ENCODE data around the gene CCDC57.

CCDC57 gene

DNA sequence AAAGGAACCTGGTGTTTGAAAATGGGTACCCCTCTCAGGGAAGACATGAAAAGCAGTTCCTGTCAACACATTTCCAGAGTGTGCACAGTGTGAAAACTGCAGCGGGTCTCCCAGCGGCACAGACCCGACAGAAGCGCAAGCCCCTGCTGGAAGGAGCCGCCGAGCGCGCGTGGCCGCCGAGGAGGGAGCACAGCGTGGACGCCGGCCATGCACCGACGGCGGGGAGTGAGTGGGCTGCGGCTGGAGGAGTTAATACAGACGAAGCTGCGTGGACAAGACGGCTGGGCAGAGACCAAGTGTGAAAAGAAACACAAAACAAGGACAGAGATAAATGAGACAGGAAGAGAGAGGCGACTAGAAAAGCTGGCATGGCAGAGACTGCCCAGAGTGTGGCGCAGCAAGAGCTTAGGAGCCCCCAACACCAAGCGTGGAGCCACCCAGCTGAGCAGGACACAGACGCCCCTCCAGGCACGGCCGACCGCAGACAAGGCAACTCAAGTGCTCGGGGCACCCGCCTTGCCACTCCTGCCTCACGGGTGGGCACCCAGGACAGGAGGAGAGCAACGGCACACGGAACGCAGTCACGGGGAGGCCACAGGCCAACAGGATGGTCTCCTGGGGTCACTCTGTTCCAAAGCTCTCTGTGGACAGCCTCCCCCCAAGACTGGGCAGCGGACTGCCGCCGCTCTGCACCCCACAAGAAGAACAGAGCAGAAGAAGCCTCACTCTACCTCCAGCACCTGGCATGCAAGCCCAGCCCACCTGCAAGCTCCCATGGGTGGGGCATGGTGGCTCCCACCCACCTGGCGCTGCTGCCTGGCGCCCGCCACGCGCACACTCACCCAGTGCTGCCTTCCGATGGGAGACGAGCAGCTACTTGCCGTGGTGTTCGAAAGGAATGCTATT lies 32.7 kb upstream of the CCDC57 start:
- TF ChIP-seq, protein P1, sequence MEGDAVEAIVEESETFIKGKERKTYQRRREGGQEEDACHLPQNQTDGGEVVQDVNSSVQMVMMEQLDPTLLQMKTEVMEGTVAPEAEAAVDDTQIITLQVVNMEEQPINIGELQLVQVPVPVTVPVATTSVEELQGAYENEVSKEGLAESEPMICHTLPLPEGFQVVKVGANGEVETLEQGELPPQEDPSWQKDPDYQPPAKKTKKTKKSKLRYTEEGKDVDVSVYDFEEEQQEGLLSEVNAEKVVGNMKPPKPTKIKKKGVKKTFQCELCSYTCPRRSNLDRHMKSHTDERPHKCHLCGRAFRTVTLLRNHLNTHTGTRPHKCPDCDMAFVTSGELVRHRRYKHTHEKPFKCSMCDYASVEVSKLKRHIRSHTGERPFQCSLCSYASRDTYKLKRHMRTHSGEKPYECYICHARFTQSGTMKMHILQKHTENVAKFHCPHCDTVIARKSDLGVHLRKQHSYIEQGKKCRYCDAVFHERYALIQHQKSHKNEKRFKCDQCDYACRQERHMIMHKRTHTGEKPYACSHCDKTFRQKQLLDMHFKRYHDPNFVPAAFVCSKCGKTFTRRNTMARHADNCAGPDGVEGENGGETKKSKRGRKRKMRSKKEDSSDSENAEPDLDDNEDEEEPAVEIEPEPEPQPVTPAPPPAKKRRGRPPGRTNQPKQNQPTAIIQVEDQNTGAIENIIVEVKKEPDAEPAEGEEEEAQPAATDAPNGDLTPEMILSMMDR (IDR thresholded peaks at IDR 0.05), result no peak
- DNase-seq (ENCODE audit: low spot score), result no peak
- Histone ChIP-seq H3K4me3 (no peak overlapping the region), H3K27ac (peak overlapping the region in 1 of 2 donors; percentile 74)

DNA sequence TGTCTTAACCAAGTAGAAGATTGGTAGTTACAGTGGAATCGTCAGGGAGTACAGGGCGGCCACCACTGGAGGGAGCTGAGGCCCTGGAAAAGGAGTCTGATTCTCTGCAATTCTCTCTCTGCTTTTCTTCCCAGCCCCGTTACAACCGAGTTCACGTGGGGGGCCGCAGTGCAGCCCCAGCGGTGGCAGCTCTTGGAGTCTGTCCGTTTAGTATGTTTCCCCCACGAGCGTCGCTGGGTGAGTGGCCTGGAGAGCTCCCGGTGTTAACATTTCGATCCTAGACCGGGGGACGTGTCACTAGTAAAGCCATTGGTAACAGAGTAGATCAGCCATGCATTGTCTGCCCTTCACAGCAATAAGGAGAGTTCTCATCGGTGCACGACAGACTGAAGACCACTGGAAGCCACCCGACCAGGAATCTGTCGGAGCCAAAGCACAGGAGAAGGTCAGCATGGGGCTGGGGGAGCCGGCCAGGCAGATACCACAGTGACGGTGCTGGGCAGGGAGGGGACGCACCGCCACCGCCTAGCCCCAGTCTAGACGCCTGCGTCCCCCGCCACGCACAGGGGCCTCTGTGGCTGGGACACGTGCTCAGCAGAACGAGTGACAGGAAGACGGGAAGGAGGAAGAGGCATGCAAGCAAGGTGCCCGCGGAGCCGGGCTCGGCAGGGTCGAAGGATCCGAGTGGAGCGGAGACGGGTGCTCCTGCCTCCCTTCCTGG lies 31.9 kb upstream of the CCDC57 start:
- Histone ChIP-seq H3K4me3 (no peak overlapping the region), H3K27ac (no peak overlapping the region)
- TF ChIP-seq, protein P1 (IDR thresholded peaks at IDR 0.05), result no peak
- DNase-seq (ENCODE audit: low spot score), result no peak

DNA sequence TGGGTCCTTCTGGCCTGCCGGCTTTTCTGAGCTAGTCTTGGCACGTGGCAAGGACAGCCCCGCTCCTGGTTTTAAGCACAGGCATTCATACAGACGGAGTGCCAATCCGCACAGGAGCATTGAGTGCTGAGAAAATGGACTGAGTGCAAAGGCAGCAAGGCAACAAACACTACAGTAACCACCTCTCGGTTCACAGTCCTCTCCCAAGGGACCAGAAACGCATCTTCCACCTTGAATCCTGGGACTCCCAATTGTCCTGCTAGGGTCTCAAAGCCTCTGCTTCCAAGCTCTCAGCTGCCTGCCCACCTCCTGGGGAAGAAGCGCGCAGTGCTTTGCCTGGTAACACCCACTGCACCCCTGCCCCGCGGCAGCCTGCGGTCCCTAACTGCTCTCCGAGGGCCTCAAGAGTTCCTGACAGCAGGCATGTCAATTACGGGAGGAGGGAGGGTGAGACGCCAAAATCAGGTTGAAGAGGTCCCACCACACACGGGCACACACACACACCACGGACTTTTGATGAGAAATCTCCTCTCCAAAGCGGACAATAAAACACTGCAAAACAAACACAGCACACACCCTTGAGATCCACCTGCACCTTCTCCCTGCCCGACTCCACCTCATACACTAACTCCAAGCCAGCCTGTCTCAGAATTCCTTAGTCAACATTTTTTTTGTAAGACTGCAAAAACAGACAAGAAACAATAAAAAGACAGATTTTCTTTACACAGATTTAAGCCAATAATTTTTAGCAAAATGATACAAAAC lies 31.2 kb upstream of the CCDC57 start:
- no peak overlapping the region for H3K4me3 ChIP-seq
- H3K27ac ChIP-seq, result peak overlapping the region in 1 of 2 donors; percentile 86
- peak; percentile 72 for DNase-seq (ENCODE audit: low spot score)
- TF ChIP-seq, protein P1 (IDR thresholded peaks at IDR 0.05), result no peak

DNA sequence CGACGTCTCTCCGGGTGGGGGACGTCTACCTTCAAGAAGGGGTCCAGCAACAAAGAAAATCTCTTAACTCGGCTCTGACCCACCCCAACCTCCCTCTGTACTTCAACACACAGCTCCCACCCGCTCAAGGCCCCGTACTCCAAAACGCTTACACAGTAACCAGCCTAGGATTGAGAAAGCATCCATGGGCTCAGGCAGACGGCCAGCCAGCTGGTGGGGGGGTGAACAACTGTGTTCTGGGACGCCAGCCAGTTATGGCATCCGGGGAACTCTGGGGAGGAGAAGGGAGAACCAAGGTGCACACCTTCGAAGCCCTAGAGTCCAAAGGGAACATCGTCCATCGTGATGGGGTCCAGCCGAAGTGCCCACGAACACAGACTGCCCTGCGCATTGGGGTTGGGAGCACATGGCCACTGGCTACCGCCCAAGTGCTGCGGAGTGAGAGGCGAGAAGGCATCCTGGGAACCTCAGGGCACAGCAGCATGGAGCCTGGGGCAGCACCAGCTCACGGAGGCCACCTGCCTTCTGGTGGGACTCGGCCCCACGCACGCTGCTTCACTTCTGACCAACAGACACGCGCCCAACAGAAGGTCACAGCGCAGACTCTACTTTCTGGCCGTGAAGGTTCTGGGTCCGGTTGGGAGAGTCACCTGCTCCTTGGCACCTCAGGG lies 30.5 kb upstream of the CCDC57 start:
- Histone ChIP-seq H3K27ac (peak overlapping the region; percentile 72 to 86), H3K4me3 (peak overlapping the region; percentile 36)
- DNase-seq (ENCODE audit: low spot score), result peak; percentile 89
- TF ChIP-seq, protein P1 (IDR thresholded peaks at IDR 0.05), result no peak

DNA sequence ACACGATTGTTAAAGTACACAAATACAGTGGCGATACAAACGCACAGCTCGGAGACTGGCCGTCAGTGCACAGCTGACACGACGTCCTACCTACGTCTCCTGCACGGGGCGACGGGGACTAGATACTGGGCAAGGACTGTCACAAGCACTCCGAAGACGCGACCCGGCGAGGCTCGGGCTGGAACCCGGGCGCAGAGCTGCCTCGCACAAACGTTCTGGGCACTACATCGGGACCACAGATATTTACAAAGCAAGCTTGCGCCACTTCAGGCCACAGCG lies 30.0 kb upstream of the CCDC57 start:
- TF ChIP-seq, protein P1 (IDR thresholded peaks at IDR 0.05), result no peak
- DNase-seq (ENCODE audit: low spot score), result no peak
- H3K4me3 ChIP-seq, result peak overlapping the region; percentile 36
- H3K27ac ChIP-seq, result peak overlapping the region; percentile 72 to 86

DNA sequence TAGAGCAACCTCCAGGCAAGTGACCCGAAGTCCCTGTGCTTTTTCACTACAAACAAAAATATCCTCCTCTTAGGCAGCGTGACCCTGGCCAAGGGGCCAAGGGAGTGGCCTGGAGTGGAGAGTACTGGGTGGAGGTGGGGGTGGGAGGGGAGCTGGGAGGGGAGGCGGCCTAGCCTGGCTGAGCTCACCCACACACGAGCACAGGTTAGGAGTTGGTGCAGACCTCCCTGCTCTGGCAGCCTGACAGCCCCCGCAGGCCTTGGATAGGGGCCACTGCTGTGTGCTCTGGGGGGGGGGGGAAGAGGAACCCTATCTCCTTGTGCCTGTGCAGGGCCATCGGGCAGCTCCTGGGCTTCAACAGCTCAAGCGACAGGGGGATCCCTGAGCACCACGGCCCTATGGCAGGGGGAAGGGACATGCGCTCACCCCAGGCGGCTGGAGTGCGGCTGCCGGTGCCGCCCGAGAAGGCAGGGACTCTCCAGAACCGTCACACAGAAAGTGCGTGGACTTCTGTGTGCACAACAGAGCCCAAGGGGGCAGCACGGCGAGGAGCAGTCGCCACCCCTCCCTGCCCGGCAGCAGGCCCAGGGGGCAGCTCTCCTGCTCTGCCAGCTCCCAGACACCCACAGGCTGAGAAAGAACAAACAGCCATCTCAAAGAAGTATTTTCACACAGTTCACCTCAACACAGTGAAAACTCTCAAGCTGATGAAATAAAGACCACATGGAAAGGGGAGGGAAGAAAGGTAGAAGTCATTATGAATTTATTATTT lies 29.5 kb upstream of the CCDC57 start:
- TF ChIP-seq, protein P1 (IDR thresholded peaks at IDR 0.05), result no peak
- peak overlapping the region; percentile 43 for H3K4me3 ChIP-seq
- peak; percentile 73 for DNase-seq (ENCODE audit: low spot score)
- peak overlapping the region; percentile 72 to 86 for H3K27ac ChIP-seq

All from coronary artery (tissue), 2 donors.